GM18870 (cell line): ENCODE measurements around the gene PANX1.
A peak's percentile ranks its signal among the peaks of the same experiment; 100 is the strongest.
"Not testable (repeated sequence)": the region's sequence is repeated elsewhere in the genome, so short reads cannot be mapped to it uniquely, and the experiment has no call there.

Experiments used
- ATAC-seq: cut with Tn5 transposase; IDR thresholded peaks from one replicate; pipeline ENCODE4 v1.9.1; 2021; ENCODE audit warnings: moderate library complexity; ENCODE audit not compliant: unreplicated experiment

The PANX1 gene

DNA sequence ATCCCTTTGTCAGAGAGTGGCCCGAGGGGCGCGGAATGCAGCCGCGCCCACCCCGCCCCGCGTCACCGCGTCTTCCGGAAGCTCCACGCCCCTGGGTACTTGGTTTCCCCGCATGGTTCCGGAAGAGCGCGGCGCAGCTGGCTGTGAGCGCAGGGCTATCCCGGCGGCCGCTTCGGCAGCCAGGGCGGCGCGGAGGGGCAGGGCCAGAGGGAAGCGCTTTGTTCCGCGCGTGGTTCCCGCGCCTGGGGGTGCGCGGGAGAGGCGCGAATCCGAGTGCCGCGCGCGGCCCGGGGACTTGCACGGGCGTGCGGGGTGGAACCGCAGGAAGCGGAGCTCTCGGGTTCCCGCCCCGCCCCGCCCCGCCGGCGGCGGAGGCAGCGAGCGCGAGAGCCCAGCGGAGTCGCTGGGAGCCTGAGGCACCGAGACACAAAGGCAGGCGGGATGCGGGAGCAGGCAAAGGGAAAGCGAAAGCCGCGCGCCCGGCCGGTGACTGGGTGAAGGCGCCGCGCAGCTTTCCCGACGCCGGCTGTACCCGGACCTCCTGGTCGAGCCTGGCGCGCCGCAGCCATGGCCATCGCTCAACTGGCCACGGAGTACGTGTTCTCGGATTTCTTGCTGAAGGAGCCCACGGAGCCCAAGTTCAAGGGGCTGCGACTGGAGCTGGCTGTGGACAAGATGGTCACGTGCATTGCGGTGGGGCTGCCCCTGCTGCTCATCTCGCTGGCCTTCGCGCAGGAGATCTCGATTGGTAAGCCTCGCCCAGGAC lies at the start of gene PANX1:
PANX1 (plus strand) TSS at position 96 of the 766 bp plus-strand sequence; CDS start at position 568, 472 bp downstream.
- ATAC-seq, result peak; percentile 68

- ATAC-seq, result no peak
Observed at GRCh38 chr11:94084164-94084563, 44.5 kb upstream of the PANX1 start.

- no peak for ATAC-seq
Observed at GRCh38 chr11:94088906-94089305, 39.7 kb upstream of the PANX1 start.

- no peak for ATAC-seq
Observed at GRCh38 chr11:94089341-94089740, 39.3 kb upstream of the PANX1 start.

DNA sequence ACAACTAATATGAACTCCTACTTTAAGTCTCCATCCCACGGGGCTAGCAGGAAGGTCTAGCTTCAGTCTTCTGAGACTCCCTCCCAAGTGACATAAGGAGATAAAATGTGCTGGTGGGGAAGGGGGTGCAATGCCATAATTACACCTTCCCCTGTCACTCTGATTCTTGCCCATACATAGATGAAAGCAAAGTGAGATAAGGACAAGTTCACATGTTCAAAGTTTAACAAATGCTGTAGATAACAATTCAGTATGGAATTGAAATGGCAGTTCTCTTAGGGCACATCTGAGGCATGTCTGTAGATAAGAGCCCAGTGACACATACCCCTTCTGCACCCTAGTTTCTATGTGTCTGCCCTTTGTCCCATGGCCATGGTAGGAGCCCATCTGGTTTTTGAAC lies 38.2 kb upstream of the PANX1 start:
- ATAC-seq, result no peak

GRCh38 chr11:94091091-94091490 lies 37.5 kb upstream of the PANX1 start:
- ATAC-seq, result no peak

- no peak for ATAC-seq
Observed at GRCh38 chr11:94100253-94100652, 28.4 kb upstream of the PANX1 start.

DNA sequence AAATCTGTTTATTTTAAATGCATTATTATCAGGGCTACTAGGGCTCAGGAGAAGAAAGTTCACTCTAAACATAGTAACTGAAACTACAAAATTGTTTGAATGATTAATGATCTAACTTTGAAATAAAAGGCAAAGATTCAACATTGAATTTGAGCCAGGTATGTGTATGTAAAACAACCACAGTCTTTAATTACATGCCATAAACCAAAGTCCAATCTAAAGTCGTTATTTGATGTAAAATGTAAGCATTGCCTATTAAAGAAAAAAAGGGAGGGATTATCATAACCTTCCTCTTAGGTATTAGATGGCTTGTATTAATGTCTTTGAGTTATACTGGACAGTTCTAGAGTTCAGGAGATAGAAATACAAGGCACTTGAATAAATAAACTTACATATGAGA lies 25.2 kb upstream of the PANX1 start:
- ATAC-seq, result no peak

DNA sequence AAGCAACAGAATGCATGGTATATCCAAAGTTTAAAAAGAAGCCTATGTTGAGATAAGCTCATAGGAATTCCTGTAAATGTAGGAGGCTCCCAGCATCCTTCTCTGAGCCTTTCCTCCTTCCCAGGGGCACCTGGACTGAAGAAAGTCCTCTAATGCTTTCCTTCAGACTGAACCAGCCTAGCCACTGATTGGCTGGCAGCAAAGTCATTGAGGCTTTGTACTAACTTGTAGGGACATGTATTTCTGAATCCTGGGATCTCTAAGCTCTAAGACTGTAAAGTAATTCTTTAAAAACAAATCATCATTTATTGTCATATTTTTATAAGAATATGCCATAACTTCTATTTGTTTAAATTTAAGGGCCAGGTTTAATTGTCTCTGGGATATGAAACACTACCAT lies 23.9 kb upstream of the PANX1 start:
- ATAC-seq, result no peak

- no peak for ATAC-seq
Observed at GRCh38 chr11:94106716-94107115, 21.9 kb upstream of the PANX1 start.

DNA sequence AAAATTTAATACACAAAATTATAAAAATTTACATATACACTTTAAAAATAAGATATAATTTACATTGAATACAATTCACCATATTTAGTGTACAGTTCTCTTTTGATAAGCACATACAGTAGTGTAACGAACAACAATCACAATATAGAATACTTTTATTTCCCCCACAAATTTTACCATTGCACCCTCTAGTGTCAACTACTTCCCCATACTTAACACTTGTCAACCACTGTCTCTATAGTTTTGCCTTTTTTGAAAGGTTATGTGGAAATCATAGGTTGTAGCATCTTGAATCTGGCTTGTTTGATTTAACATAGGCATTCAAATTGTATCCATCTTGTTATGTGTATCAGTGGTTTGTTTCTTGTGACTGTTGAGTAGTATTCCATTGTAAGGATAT lies 21.3 kb upstream of the PANX1 start:
- no peak for ATAC-seq

DNA sequence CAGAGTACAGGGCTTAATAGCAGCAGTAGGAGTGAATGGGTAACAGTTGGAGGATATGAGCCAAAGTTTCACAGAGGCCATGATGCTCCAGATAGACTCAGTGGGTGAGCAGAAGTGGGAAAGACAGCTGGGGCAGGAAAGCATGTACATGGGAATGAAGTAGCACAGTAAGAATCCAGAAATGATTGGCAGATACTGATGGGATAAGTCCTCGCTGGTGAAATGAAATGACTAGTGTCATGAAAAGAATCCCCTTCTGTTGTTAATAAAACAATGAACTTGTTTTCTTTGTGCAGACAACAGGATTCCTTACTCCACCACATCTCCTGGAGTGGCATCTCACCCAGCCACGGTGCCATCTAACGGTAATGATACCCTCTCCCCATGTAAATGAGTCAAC lies 17.4 kb upstream of the PANX1 start:
- ATAC-seq, result no peak

GRCh38 chr11:94111660-94112059 lies 17.0 kb upstream of the PANX1 start:
- ATAC-seq, result no peak

DNA sequence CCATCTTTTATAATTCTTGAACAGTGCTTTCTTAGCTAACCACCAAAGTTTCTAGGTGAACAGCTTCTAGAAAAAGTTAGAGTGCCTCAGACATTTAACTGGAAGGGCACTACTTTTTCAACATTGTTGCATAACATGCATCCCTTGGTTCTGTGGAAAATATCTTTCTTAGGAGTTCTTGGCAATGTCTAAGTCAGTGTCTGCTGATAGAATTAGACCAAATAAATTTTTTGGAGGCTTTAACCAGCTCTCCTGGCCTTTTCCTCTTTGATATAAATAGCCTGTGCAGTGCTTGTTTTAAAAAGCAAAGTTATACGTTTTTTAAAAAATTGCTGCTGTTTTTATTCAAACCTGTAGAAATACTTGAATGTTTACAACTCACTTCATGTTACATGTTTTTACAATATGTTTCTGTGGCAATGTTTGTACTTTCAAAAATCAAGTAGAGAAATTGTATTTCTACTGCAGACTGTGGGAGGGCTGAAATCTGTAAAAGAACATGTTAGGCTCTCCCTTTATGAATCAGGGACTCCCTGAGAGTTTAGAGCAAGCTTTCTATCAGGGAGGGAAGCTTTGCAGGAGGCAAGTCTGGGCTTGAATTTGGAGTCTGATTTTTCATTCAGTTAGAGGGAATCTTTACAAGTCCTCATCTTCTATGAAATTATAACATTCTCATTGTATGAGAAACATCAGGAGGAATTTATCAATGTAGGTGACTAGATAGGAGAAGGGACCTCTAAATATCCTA lies 16.3 kb upstream of the PANX1 start:
- no peak for ATAC-seq

DNA sequence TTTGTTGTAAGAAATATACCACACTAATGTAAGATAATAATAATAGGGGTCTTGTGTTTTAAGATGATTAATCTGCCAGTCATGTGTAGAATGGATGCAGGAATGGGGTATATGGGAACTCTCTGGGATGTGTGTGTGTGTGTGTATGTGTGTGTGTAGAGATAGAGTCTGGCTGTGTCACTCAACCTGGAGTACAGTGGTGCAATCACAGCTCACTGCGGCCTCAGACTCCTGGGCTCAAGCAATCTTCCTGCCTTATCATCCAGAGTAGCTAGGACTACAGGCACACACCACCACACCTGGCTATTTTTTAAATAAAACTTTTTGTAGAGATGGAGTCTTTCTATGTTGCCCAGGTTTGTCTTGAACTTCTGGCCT lies 11.5 kb upstream of the PANX1 start:
- ATAC-seq, result no peak

- ATAC-seq, result no peak
Observed at GRCh38 chr11:94117871-94118270, 10.8 kb upstream of the PANX1 start.

- ATAC-seq, result not testable (repeated sequence)
Observed at GRCh38 chr11:94119676-94120075, 9.0 kb upstream of the PANX1 start.

DNA sequence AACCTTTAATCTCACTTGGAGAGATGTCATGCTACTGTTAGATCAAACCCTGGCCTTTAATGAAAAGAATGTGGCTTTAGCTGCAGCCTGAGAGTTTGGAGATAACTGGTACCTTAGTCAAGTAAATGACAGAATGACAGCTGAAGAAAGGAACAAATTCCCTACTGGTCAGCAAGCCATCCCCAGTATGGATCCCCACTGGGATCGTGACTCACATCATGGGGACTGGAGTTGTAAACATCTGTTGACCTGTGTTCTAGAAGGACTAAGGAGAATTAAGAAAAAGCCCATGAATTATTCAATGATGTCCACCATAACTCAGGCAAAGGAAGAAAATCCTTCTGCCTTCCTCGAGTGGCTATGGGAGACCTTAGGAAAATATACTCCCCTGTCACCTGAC lies 8.1 kb upstream of the PANX1 start:
- not testable (repeated sequence) for ATAC-seq

GRCh38 chr11:94120946-94121345 lies 7.7 kb upstream of the PANX1 start:
- ATAC-seq, result no peak

GRCh38 chr11:94125407-94126115 lies 3.1 kb upstream of the PANX1 start:
- no peak for ATAC-seq

DNA sequence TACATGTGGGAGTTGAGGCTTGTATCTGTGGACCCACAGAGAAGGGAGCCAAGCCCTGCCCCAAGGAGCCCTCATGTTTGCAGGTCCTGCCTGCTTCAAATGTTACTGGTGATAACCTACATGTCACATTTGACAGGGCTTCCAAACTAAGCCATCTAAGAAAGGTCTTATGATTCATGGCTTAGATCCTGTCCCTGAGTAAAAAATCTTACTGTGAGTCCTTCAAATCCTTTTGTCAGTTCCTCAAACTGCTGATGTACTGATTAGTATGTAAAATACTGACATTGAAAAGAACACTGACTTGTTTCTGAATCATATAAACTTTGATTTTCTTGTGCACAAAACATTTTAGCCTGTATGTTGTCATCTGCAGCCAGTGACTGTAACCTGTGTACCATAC lies 1.0 kb upstream of the PANX1 start:
- ATAC-seq, result no peak

GRCh38 chr11:94128291-94128745 lies 323 bp upstream of the PANX1 start:
- peak; percentile 4 for ATAC-seq
